NOMO-1 treated with dmso at 0.1 percent for 144 hours (cell line): ENCODE data around the gene APOBEC2.

ENCODE experiments used
- DNase-seq: peaks from one replicate; lab custom pipeline; 2025; ENCODE audit not compliant: unreplicated experiment; lab: John Stamatoyannopoulos, UW

Gene APOBEC2

DNA sequence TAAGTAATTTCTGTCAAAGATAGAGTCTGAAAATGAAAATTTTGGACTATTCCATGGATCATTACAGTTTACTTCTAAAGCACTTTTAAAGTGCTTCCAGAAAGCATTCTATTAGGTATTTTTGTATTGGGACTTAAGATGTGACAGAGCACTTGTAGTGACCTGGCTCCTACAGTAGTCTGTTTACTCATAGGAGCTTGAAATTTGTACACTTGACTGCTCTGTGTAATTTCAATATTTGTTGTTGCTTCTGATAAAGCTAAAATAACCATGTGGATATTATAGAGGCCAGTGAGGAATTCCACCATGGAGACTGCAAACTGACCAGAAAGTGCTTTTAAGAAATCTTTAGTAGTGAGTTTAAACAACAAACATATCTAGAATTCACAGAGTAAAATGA lies 30.1 kb downstream of the APOBEC2 start:
- DNase-seq, result no peak

DNA sequence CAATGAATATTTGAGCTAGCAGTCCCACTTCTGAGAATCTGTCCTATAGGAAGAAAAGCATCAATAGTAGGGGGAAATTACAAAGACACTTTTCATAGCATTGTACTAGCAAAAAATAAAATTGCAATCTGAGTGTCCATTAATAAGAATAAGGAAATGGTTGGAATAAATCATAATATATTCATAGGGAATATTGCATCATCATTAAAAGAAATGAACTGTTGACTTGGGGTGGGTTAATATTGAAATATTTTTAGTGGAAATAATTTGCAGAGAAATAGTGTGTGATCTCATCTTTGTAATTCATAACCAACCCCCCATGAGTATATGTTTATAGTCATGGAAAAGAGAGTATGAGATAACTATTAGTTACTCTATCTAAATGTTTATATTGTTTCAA lies 32.2 kb downstream of the APOBEC2 start:
- DNase-seq, result no peak

DNA sequence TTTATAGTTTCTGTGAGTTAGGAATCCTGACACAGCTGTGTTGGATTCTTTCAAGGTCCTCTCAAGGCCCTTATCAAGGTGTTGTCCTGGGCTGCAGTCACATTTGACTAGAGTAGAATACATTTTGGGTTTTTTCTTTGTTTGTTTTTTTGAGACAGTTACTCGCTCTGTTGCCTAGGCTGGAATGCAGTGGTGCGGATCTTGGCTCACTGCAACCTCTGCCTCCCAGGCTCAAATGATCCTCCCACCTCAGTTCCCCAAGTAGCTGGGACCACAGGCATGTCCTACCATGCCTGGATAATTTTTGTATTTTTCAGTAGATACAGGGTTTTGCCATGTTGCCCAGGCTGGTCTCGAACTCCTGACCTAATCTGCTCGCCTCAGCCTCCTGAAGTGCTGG lies 35.4 kb downstream of the APOBEC2 start:
- DNase-seq, result no peak

DNA sequence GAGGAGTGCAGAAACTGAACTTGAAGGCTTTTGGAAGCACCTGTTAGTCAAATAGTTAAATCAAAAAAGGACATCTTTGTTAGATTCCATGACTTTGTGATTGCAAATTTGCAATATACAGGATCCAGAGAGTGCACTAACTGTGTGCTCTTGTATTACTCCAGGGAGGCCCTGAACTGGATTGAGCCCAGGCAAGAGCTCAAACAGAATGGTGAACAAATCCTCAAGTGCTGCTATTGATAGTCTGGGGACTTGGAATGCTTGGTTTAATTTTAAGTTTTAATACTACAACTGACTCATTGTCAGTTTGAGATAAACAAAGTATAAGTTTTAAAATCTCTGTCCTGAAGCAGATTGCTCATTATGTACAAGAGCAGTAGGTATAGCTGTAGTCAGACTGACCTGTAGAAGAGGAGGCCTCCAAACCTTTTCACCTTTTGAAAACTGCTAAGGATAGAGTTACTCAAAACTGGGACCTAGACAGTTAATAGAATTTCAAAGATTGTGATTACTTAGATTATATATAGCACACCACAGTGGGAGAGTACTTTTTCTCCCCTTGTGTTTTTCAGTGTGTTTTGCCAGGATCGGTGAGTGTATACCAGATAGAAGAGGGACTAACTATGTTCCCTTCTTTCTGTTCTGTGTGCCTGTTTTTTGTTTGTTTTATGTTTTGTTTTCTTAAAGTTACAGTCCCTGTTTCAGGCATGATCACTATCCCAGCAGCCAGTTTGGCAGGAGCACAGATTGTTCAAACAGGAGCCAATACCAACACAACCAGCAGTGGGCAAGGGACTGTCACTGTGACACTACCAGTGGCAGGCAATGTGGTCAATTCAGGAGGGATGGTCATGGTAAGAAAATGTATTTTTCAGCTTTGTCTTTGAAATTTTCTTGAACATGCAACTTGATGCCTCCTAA lies 38.1 kb downstream of the APOBEC2 start:
- DNase-seq, result no peak

DNA sequence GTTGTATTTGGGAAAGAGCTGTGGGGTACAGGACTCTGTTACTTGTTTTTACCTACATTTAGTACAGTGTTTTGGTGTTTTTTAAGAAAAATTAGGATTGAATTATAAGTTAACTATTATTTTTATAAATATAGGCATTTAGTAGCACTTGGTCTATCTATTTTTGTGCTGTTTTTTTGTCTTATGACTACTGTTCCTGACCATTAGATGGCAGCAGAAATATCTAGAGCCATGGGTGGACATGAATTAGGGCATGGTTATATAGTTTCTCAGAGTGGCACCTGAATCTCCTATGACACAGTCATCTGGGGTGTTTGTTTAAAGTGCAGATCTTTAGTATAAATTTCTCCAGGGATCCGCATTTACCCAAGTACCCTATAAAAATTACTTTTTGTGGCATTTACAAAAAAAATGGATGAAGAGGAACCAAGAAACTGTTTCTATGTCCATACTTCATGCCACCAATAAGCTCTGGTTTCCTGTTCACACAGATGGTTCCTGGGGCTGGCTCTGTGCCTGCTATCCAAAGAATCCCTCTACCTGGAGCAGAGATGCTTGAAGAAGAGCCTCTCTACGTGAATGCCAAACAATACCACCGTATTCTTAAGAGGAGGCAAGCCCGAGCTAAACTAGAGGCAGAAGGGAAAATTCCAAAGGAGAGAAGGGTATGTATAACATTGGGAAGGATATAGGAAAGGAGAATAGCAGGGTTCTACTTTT lies 39.6 kb downstream of the APOBEC2 start:
- no peak for DNase-seq

DNA sequence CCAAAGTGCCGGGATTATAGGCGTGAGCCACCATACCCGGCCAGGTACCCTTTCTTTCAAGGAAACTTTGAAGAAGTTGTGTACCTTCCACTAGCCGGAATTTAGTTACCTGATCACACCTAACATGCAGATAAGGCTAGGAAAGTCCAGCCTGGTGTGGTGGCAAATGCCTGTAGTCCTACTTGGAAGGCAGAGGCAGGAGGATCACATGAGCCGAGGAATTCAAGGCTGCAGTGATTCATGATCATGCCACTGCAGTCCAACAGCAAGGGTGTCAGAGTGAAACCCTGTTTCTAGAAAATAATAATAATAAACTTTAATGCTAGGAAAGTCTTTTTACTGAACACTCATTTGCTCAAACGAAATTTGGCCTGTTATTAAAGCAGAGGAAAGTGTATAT lies 40.7 kb downstream of the APOBEC2 start:
- no peak for DNase-seq

DNA sequence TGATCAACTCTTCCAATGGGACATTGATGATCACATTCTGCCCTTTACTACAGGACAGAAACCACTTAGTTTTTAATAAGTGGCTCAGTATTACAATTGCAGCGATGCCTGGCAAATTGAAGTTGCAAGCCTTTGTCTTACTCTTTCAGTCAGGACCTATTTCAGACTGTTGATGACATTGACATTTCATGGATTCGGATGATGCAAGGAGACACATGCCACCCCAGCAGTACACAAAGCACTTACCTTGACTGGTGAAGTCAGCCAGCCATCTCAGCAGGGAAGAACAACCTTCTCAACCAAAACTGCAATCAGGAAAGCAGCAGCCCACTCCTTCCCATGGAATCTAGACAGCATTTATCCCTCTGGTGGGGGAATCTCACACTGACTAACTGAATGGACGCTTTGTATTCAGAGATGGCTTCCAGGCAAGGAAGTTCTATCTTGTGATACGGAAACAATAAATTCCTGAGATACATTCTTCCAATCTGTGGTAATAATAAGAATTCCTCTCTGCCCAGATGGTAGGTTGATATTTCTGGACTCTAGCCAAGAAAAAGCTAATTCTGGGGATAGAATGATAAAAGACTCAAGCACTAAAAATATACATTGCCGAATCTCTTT lies 44.6 kb downstream of the APOBEC2 start:
- DNase-seq, result no peak

DNA sequence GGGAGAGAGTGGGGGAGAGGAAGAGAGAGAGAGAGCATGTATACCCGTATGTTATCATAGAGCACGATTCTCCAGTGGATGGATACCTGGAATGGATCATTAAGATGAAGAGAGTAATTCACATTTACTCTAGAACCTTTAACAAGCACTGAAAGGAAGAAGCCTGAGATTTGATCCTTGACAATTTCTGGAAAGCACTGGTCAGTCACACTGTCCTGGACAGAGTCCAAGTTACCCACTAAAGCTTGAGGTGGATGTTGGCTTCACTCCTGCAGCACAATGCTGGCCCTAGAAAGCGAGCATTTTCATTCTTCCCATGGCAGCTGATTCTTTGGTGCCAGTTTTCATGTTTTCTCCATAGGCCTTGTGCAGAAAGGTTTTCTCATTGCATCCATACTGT lies 45.4 kb downstream of the APOBEC2 start:
- no peak for DNase-seq

DNA sequence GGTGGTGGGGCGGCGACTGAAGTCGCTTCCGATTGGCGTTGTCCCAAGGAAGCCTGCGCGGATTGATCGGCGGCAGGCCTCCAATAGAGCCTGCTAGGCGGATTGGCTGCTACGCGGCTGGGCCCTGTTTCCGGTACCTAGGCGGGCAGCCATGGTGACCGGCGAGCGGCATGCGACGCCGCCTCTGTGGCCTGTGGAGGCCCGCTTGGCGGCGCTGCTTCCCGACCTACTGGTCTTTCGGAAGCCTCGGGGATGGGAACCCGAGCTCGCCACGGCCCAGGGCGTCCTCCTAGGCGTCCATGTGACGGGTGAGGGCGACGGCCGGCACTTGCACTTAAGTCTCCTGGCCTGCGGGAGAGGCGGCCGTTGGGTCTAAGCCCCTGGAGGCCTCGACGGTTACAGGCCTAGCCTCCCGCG lies 47.9 kb downstream of the APOBEC2 start:
- DNase-seq, result no peak

DNA sequence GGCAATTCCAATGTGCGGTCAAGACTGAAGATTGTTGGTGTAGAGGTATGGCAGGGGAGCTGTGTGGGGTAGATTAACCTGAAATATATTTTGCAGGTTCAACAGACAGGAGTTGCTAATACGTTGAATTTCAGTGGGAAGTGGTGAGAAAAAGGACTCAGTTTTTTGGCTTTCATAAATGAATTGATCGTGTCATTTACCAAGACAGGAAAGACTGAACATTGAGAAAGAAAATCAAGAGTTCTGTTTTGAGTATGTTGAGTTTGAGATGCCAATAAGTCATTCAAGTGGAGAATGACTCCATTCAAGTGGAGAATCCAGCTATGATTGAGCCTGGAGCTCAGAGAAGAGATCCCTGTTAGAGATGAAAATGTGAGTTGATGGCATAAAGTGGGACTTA lies 50.8 kb downstream of the APOBEC2 start:
- no peak for DNase-seq

DNA sequence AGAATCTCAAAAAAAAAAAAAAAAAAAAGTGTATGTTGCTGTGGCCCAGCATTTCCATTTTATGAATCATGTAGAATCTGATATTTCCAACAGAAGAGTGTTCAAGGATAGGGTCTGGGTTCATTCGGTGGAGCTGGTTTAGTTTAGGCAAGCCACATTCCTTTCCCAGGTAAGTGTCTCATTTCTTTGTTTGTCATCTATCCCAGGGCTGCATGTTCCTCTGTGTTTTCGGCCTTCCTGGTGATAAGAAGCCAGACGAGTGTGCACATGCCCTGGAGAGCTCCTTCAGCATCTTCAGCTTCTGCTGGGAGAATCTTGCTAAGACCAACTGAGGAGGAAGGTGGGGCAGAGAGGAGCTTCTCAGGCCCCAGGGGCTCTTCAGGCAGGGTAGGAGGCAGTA lies 58.0 kb downstream of the APOBEC2 start:
- no peak for DNase-seq
